HG03558 (cell line): ENCODE results near the gene RAMP1.

Source experiments
- ATAC-seq: cut with Tn5 transposase; IDR thresholded peaks from one replicate; pipeline ENCODE4 v1.9.1; 2021; ENCODE audit warnings: moderate number of reproducible peaks; ENCODE audit not compliant: unreplicated experiment; ENCODE audit errors: extremely low read depth

Gene RAMP1

GRCh38 chr2:237876061-237876526 is 16.7 kb downstream of the RAMP1 start:
- no peak for ATAC-seq

- no peak for ATAC-seq
Observed at GRCh38 chr2:237876532-237876931, 17.1 kb downstream of the RAMP1 start.

GRCh38 chr2:237876951-237877491 is 17.6 kb downstream of the RAMP1 start:
- ATAC-seq, result no peak

- ATAC-seq, result no peak
Observed at GRCh38 chr2:237877576-237878307, 18.3 kb downstream of the RAMP1 start.

- ATAC-seq, result no peak
Observed at GRCh38 chr2:237878321-237879057, 19.1 kb downstream of the RAMP1 start.

- ATAC-seq, result no peak
Observed at GRCh38 chr2:237879058-237879430, 19.6 kb downstream of the RAMP1 start.

GRCh38 chr2:237879991-237880560 is 20.7 kb downstream of the RAMP1 start:
- ATAC-seq, result no peak

- no peak for ATAC-seq
Observed at GRCh38 chr2:237882510-237883481, 23.4 kb downstream of the RAMP1 start.

- no peak for ATAC-seq
Observed at GRCh38 chr2:237883951-237884446, 24.6 kb downstream of the RAMP1 start.

- no peak for ATAC-seq
Observed at GRCh38 chr2:237884681-237885080, 25.3 kb downstream of the RAMP1 start.

GRCh38 chr2:237885111-237885930 is 25.9 kb downstream of the RAMP1 start:
- no peak for ATAC-seq

- no peak for ATAC-seq
Observed at GRCh38 chr2:237885931-237886684, 26.7 kb downstream of the RAMP1 start.

GRCh38 chr2:237886685-237887481 is 27.5 kb downstream of the RAMP1 start:
- ATAC-seq, result no peak

- ATAC-seq, result no peak
Observed at GRCh38 chr2:237888389-237888788, 29.0 kb downstream of the RAMP1 start.

- ATAC-seq, result no peak
Observed at GRCh38 chr2:237889016-237889415, 29.6 kb downstream of the RAMP1 start.

- no peak for ATAC-seq
Observed at GRCh38 chr2:237889811-237890210, 30.4 kb downstream of the RAMP1 start.

GRCh38 chr2:237892478-237892877 is 33.1 kb downstream of the RAMP1 start:
- ATAC-seq, result no peak
